Measurements from ENCODE around the gene SRGAP1.

Gene SRGAP1

GRCh38 chr12:63968673-63969072 is 124.2 kb downstream of the SRGAP1 start:
- no peak for DNase-seq (ENCODE audit: low read depth)
- no peak for TF ChIP-seq CTCF (IDR thresholded peaks at IDR 0.05; ENCODE audit: control insufficient read depth, insufficient read depth, low read depth, low read length, missing control alignments)
- H3K4me3 ChIP-seq (ENCODE audit: control insufficient read depth, low read depth, low read length): no peak overlapping the region

GRCh38 chr12:63976902-63977395 is 132.4 kb downstream of the SRGAP1 start:
- no peak for TF ChIP-seq CTCF (IDR thresholded peaks at IDR 0.05; ENCODE audit: control insufficient read depth, insufficient read depth, low read depth, low read length, missing control alignments)
- no peak for DNase-seq (ENCODE audit: low read depth)
- no peak overlapping the region for H3K4me3 ChIP-seq (ENCODE audit: control insufficient read depth, low read depth, low read length)

GRCh38 chr12:63977441-63977840 is 132.9 kb downstream of the SRGAP1 start:
- TF ChIP-seq CTCF (IDR thresholded peaks at IDR 0.05; ENCODE audit: control insufficient read depth, insufficient read depth, low read depth, low read length, missing control alignments): no peak
- no peak for DNase-seq (ENCODE audit: low read depth)
- no peak overlapping the region for H3K4me3 ChIP-seq (ENCODE audit: control insufficient read depth, low read depth, low read length)

GRCh38 chr12:63978519-63978918 is 134.0 kb downstream of the SRGAP1 start:
- no peak for TF ChIP-seq CTCF (IDR thresholded peaks at IDR 0.05; ENCODE audit: control insufficient read depth, insufficient read depth, low read depth, low read length, missing control alignments)
- DNase-seq (ENCODE audit: low read depth): peak; percentile 61
- H3K4me3 ChIP-seq (ENCODE audit: control insufficient read depth, low read depth, low read length): no peak overlapping the region

- no peak for TF ChIP-seq CTCF (IDR thresholded peaks at IDR 0.05; ENCODE audit: control insufficient read depth, insufficient read depth, low read depth, low read length, missing control alignments)
- H3K4me3 ChIP-seq (ENCODE audit: control insufficient read depth, low read depth, low read length): no peak overlapping the region
- DNase-seq (ENCODE audit: low read depth): no peak
Observed at GRCh38 chr12:63980211-63980610, 135.7 kb downstream of the SRGAP1 start.

- no peak for DNase-seq (ENCODE audit: low read depth)
- no peak overlapping the region for H3K4me3 ChIP-seq (ENCODE audit: control insufficient read depth, low read depth, low read length)
- no peak for TF ChIP-seq CTCF (IDR thresholded peaks at IDR 0.05; ENCODE audit: control insufficient read depth, insufficient read depth, low read depth, low read length, missing control alignments)
Observed at GRCh38 chr12:63981343-63981742, 136.8 kb downstream of the SRGAP1 start.
